OCI-LY3 (cell line): ENCODE measurements around the gene OR5T1.

ENCODE experiments used
- CTCF ChIP-seq: fragments of 200-600, 300-600 bp; sonication (generic); IDR thresholded peaks from 2 replicates; pipeline ENCODE4 v1.5.1; 2014; ENCODE audit warnings: antibody characterized with exemption, low read length, low read depth
- EZH2phosphoT487 ChIP-seq: fragments of 200-600 bp; shearing (Covaris generic); IDR thresholded peaks from 2 replicates; pipeline ENCODE4 v1.6.1; 2018; ENCODE audit warnings: antibody characterized with exemption, mixed run types, low read depth

GRCh38 chr11:56296898-56297297, 22.9 kb downstream of the OR5T1 start:
- no peak for TF ChIP-seq CTCF
- TF ChIP-seq EZH2phosphoT487 = no peak
